SH-SY5Y (cell line): ENCODE results near the gene TAF9B.

ENCODE experiments used
- GATA2 ChIP-seq: IDR thresholded peaks from 2 replicates; pipeline ENCODE4 v1.6.1; 2011; ENCODE audit warnings: mild to moderate bottlenecking, low read depth, low read length
- GATA3 ChIP-seq: IDR thresholded peaks from 2 replicates; pipeline ENCODE4 v1.6.1; 2011; ENCODE audit warnings: low read depth, mild to moderate bottlenecking, low read length, moderate library complexity

TAF9B gene

GRCh38 chrX:78139160-78140123, at the start of gene TAF9B:
Gene TAF9B, minus strand, starts transcription at chrX:78139650. Its CDS starts 39 bp downstream, at chrX:78139611.
- TF ChIP-seq GATA3 (no peak), GATA2 (no peak)

GRCh38 chrX:78182881-78183280, 43.4 kb upstream of the TAF9B start:
- TF ChIP-seq GATA3 (no peak), GATA2 (no peak)

GRCh38 chrX:78181307-78181706, 41.9 kb upstream of the TAF9B start:
- no peak for TF ChIP-seq GATA3
- no peak for TF ChIP-seq GATA2

GRCh38 chrX:78168065-78168464, 28.6 kb upstream of the TAF9B start:
- TF ChIP-seq GATA2, result no peak
- TF ChIP-seq GATA3, result no peak

GRCh38 chrX:78165425-78165824, 26.0 kb upstream of the TAF9B start:
- TF ChIP-seq GATA3 (no peak), GATA2 (no peak)

GRCh38 chrX:78140206-78140605, 756 bp upstream of the TAF9B start:
- TF ChIP-seq GATA3, result no peak
- no peak for TF ChIP-seq GATA2

GRCh38 chrX:78133238-78133960, 6.1 kb downstream of the TAF9B start:
- TF ChIP-seq GATA2 (no peak), GATA3 (no peak)

- no peak for TF ChIP-seq GATA3
- TF ChIP-seq GATA2, result no peak
These were observed 8.3 kb downstream of the TAF9B start for GRCh38 chrX:78131117-78131516.

GRCh38 chrX:78130396-78130795, 9.1 kb downstream of the TAF9B start:
- TF ChIP-seq GATA3 (no peak), GATA2 (no peak)

- TF ChIP-seq GATA2, result no peak
- no peak for TF ChIP-seq GATA3
These were observed 9.7 kb downstream of the TAF9B start for GRCh38 chrX:78129714-78130113.

GRCh38 chrX:78125148-78125547, 14.3 kb downstream of the TAF9B start:
- TF ChIP-seq GATA2 (no peak), GATA3 (no peak)

GRCh38 chrX:78124307-78124706, 15.1 kb downstream of the TAF9B start:
- TF ChIP-seq GATA2 (no peak), GATA3 (no peak)

- TF ChIP-seq GATA3 (no peak), GATA2 (no peak)
These were observed 16.3 kb downstream of the TAF9B start for GRCh38 chrX:78123190-78123589.

GRCh38 chrX:78119521-78120227, 19.8 kb downstream of the TAF9B start:
- TF ChIP-seq GATA2 (no peak), GATA3 (no peak)

- TF ChIP-seq GATA2, result no peak
- no peak for TF ChIP-seq GATA3
These were observed 20.8 kb downstream of the TAF9B start for GRCh38 chrX:78118628-78119027.
